HG03060 (cell line): Measurements from ENCODE around the gene MAP3K19.
"Not testable (repeated sequence)": the region's sequence is repeated elsewhere in the genome, so short reads cannot be mapped to it uniquely, and the experiment has no call there.

ENCODE experiments used
- ATAC-seq: cut with Tn5 transposase; IDR thresholded peaks from one replicate; pipeline ENCODE4 v1.9.1; 2021; ENCODE audit warnings: low read depth, moderate number of reproducible peaks; ENCODE audit not compliant: unreplicated experiment

Gene MAP3K19

GRCh38 chr2:135052997-135053474, 5.8 kb upstream of the MAP3K19 start:
- ATAC-seq = no peak

GRCh38 chr2:135052042-135052876, 5.0 kb upstream of the MAP3K19 start, which contains the start of gene RAB3GAP1:
Gene RAB3GAP1, plus strand, starts transcription at chr2:135052292. Its CDS starts 16 bp downstream, at chr2:135052308.
- peak; percentile 59 for ATAC-seq

- no peak for ATAC-seq
Measured at GRCh38 chr2:135050684-135051083, 3.4 kb upstream of the MAP3K19 start.

GRCh38 chr2:135050132-135050531, 2.9 kb upstream of the MAP3K19 start:
- no peak for ATAC-seq

GRCh38 chr2:135048122-135048521, 875 bp upstream of the MAP3K19 start:
- ATAC-seq = no peak

GRCh38 chr2:135043345-135043744, 3.9 kb downstream of the MAP3K19 start:
- no peak for ATAC-seq

- ATAC-seq = no peak
Measured at GRCh38 chr2:135037831-135038230, 9.4 kb downstream of the MAP3K19 start.

- not testable (repeated sequence) for ATAC-seq
Measured at GRCh38 chr2:135033216-135033615, 14.0 kb downstream of the MAP3K19 start.

GRCh38 chr2:135030826-135031225, 16.4 kb downstream of the MAP3K19 start:
- ATAC-seq = no peak

GRCh38 chr2:135029481-135030134, 17.6 kb downstream of the MAP3K19 start:
- no peak for ATAC-seq

- ATAC-seq = no peak
Measured at GRCh38 chr2:135023886-135024485, 23.3 kb downstream of the MAP3K19 start.

- no peak for ATAC-seq
Measured at GRCh38 chr2:135022952-135023880, 24.0 kb downstream of the MAP3K19 start.

- ATAC-seq = no peak
Measured at GRCh38 chr2:135021618-135022017, 25.6 kb downstream of the MAP3K19 start.

- no peak for ATAC-seq
Measured at GRCh38 chr2:135011633-135012032, 35.6 kb downstream of the MAP3K19 start.

- ATAC-seq = no peak
Measured at GRCh38 chr2:135010200-135010942, 36.9 kb downstream of the MAP3K19 start.

- no peak for ATAC-seq
Measured at GRCh38 chr2:135009339-135009738, 37.9 kb downstream of the MAP3K19 start.

- no peak for ATAC-seq
Measured at GRCh38 chr2:135005753-135006152, 41.5 kb downstream of the MAP3K19 start.

- ATAC-seq = no peak
Measured at GRCh38 chr2:135004005-135004746, 43.1 kb downstream of the MAP3K19 start.

- ATAC-seq = no peak
Measured at GRCh38 chr2:135002836-135003235, 44.4 kb downstream of the MAP3K19 start.
